GM12801 (cell line): Measurements from ENCODE around the gene MAML3.

Source experiments
- CTCF ChIP-seq: IDR thresholded peaks from one replicate; pipeline ENCODE4 v1.5.1; 2011; ENCODE audit warnings: control low read depth; ENCODE audit not compliant: insufficient read length; ENCODE audit errors: extremely low read depth

MAML3 gene

GRCh38 chr4:139823345-139823744 lies 330.6 kb downstream of the MAML3 start:
- no peak for TF ChIP-seq CTCF

GRCh38 chr4:139822391-139822790 lies 331.6 kb downstream of the MAML3 start:
- TF ChIP-seq CTCF, result no peak

- TF ChIP-seq CTCF, result no peak
Measured at GRCh38 chr4:139819082-139819481, 334.9 kb downstream of the MAML3 start.

- no peak for TF ChIP-seq CTCF
Measured at GRCh38 chr4:139817657-139818452, 336.1 kb downstream of the MAML3 start.

- TF ChIP-seq CTCF, result no peak
Measured at GRCh38 chr4:139816856-139817255, 337.1 kb downstream of the MAML3 start.

GRCh38 chr4:139815778-139816601 lies 338.0 kb downstream of the MAML3 start:
- no peak for TF ChIP-seq CTCF

- no peak for TF ChIP-seq CTCF
Measured at GRCh38 chr4:139814323-139815015, 339.5 kb downstream of the MAML3 start.
